Common myeloid progenitor, CD34-positive (primary cell): Measurements from ENCODE around the gene ZNF534.

Experiments used
- CTCF ChIA-PET: fragments of 350-600 bp; sonication (Branson Sonifier 250); formaldehyde crosslinking; loops from one replicate; lab custom pipeline; 2021; ENCODE audit warnings: antibody characterized with exemption; lab: Charles Lee
- POLR2A ChIA-PET: fragments of 350-600 bp; sonication (Branson Sonifier 250); formaldehyde crosslinking; loops from one replicate; lab custom pipeline; 2021; ENCODE audit warnings: antibody characterized with exemption; lab: Charles Lee
- DNase-seq, 3 donors: peaks; one replicate each; pipeline versions ENCODE4 v3.0.0 to v3.0.0-alpha.2; 2013
- H3K27ac ChIP-seq, 2 experiments: 1 replicate in 1 of 2; 2 replicates in 1 of 2; pipeline ENCODE4 v1.7.0; 2013; ENCODE audit warnings: inconsistent platforms in 2 of 2, low read length in 2 of 2, mild to moderate bottlenecking in 2 of 2, low read depth in 1 of 2, moderate library complexity in 1 of 2; ENCODE audit not compliant: severe bottlenecking in 2 of 2, insufficient read depth in 1 of 2, poor library complexity in 1 of 2
- H3K27me3 ChIP-seq, 5 experiments: replicated peaks in 2 of 5; 1 replicate in 3 of 5; 2 replicates in 2 of 5; pipeline versions ENCODE4 v1.6.1 to v1.7.0; 2013; ENCODE audit warnings: low read length in 4 of 5, mild to moderate bottlenecking in 2 of 5, moderate library complexity in 2 of 5, inconsistent platforms in 1 of 5; ENCODE audit not compliant: insufficient read depth in 5 of 5, control insufficient read depth in 4 of 5
- H3K36me3 ChIP-seq, 4 experiments: 1 replicate in 2 of 4; 2 replicates in 2 of 4; pipeline versions ENCODE4 v1.6.1 to v1.7.0; 2013; ENCODE audit warnings: low read length in 3 of 4, control low read depth in 1 of 4, mild to moderate bottlenecking in 1 of 4; ENCODE audit not compliant: control insufficient read depth in 4 of 4, insufficient read depth in 4 of 4
- H3K4me1 ChIP-seq, 4 experiments: 1 replicate in 3 of 4; 2 replicates in 1 of 4; pipeline versions ENCODE4 v1.6.1 to v1.7.1; 2013; ENCODE audit warnings: low read length in 3 of 4, mild to moderate bottlenecking in 3 of 4, control low read depth in 1 of 4, inconsistent platforms in 1 of 4, moderate library complexity in 1 of 4; ENCODE audit not compliant: control insufficient read depth in 4 of 4, insufficient read depth in 4 of 4; ENCODE audit errors: control extremely low read depth in 1 of 4
- H3K4me3 ChIP-seq, 7 experiments: 1 replicate in 4 of 7; 2 replicates in 3 of 7; pipeline versions ENCODE4 v1.5.1 to v1.7.0; 2013; ENCODE audit warnings: mild to moderate bottlenecking in 7 of 7, low read length in 6 of 7, moderate library complexity in 6 of 7, inconsistent platforms in 2 of 7, low read depth in 2 of 7, control low read depth in 1 of 7; ENCODE audit not compliant: insufficient read depth in 4 of 7, control insufficient read depth in 1 of 7; ENCODE audit errors: extremely low read depth in 1 of 7
- H3K9me3 ChIP-seq, 5 experiments: 1 replicate in 4 of 5; 2 replicates in 1 of 5; pipeline versions ENCODE4 v1.6.1 to v1.7.1; 2013; ENCODE audit warnings: low read length in 4 of 5, mild to moderate bottlenecking in 2 of 5, inconsistent platforms in 1 of 5, low read depth in 1 of 5, moderate library complexity in 1 of 5; ENCODE audit not compliant: control insufficient read depth in 4 of 5, insufficient read depth in 2 of 5; ENCODE audit errors: control extremely low read depth in 1 of 5
- WGBS: methylation state at CpG from one replicate; pipeline ENCODE4 v1.1.5; 2013; ENCODE audit not compliant: insufficient coverage; 5-methylcytosine and 5-hydroxymethylcytosine counted together

The ZNF534 gene

DNA sequence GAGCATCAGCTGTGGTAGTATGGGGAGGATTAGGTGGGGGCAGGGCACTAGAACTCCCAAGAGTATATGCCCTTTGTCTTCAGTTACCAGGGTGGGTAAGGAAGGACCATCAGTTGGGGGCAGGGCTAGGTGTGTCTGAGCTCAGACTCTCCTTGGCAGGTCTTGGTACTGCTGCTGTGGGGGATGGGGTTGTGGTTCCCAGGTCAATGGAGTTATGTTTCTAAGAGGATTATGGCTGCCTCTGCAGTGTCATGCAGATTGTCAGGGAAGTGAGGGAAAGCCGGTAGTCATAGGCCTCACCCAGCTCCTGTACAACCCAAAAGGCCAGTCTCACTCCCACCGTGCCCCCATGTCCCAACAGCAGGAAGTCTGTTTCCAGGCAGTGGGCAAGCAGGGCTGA lies 15.6 kb downstream of the ZNF534 start:
- CTCF ChIA-PET = interaction anchor here (0.6 kb wide), 1 partner anchor 159 kb away, joined by 5 read pairs; no protein-coding TSS in a partner anchor
- POLR2A ChIA-PET = no interaction called here
- H3K9me3 ChIP-seq = peaks cover 5 to 57% (median 27%) of the 10 kb centered on the region in 5 experiments
- H3K4me3 ChIP-seq = no peak overlapping the region
- H3K36me3 ChIP-seq = no peaks in the 10 kb centered on the region
- H3K27ac ChIP-seq = no peak overlapping the region
- no peak for DNase-seq
- no peaks in the 10 kb centered on the region for H3K4me1 ChIP-seq
- 70% methylated on average over 2 of the region's 2 CpGs for WGBS
- no peaks in the 10 kb centered on the region for H3K27me3 ChIP-seq

DNA sequence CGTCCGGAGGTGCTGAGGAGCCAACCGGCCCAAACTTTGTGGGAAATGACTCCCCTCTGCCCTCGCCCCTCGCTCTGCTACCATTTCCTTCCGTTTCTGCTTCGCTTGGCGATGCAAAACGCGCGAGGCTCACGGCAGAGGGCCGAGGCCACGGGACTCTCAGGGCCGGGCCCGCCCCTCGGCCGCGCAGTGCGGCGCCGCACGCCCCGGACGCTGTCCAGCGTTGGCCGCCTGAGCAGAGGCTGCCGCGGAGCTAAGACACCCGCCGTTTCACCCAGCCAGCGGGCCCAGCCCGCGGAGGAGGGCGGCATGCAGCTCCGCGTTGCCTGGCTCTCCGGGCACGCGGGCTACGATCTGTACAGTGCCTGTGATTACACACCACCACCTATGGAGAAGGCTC lies 22.3 kb downstream of the ZNF534 start:
- no peak overlapping the region for H3K4me3 ChIP-seq
- ChIA-PET CTCF (interaction anchor here (1.1 kb wide), 1 partner anchor 75 kb away, joined by 3 read pairs; no protein-coding TSS in a partner anchor), POLR2A (no interaction called here)
- peaks cover 0 to 9% (median 7%) of the 10 kb centered on the region in 4 experiments for H3K4me1 ChIP-seq
- DNase-seq = no peak
- 30% methylated on average over 41 of the region's 41 CpGs for WGBS
- H3K36me3 ChIP-seq = peaks cover 0 to 6% (median 2%) of the 10 kb centered on the region in 4 experiments
- H3K27me3 ChIP-seq = peaks cover 0 to 11% (median 0%) of the 10 kb centered on the region in 5 experiments
- no peak overlapping the region for H3K27ac ChIP-seq
- peaks cover 7 to 72% (median 52%) of the 10 kb centered on the region in 5 experiments for H3K9me3 ChIP-seq

DNA sequence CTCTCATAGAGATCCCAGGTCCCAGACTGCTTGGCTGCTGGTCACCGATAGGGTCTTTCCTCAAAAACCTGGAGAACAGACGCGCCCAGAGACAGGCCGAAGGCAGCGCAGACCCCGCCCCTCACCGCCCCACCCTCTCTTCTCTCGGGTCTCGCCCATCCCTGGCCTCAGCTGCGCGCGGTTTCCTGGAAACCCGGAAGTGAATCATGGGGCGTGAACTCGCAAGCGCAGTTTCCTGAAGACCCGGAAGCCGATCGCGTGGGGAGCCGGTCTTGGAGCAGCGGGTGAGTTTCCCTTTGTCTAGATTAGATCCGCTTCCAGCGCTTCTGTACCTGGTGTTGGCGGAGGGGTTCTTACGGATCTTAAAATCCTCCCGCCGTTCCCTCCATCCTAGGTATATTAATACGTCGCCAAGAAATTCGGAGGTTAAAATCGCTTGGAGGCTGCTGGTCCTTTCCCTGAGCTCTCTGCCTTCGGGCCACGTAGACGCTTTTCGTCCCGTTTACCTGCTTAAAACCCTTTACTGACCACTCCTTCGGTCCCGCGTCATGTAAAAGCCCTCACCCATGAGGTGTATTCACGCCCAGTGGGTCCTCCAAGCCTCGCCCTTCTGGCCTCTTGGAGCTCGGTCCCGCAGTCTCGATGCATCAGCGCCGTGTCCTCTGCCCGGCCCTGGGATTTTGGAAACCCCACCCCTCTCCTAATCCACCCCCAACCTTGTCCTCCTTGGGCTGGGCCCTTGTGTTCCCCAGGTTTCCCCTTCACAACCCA lies 24.6 kb downstream of the ZNF534 start, which contains the start of gene ZNF578:
Gene ZNF578 (plus strand): TSS at position 230 of the 771 bp plus-strand sequence. CDS start 48,293 bp downstream, outside the sequence.
- Histone ChIP-seq H3K27me3 (peaks cover 0 to 11% (median 0%) of the 10 kb centered on the region in 5 experiments), H3K36me3 (peaks cover 0 to 25% (median 11%) of the 10 kb centered on the region in 4 experiments), H3K27ac (peak within 1 kb of the TSS in 1 of 2 experiments; percentile 43), H3K4me1 (peaks cover 0 to 9% (median 7%) of the 10 kb centered on the region in 4 experiments), H3K4me3 (peak within 1 kb of the TSS; percentile 47 to 90 (median 74)), H3K9me3 (peaks cover 7 to 79% (median 58%) of the 10 kb centered on the region in 5 experiments)
- ChIA-PET POLR2A (no interaction called here), CTCF (interaction anchor here (0.6 kb wide), 1 partner anchor 52 kb away, joined by 3 read pairs; no protein-coding TSS in a partner anchor)
- DNase-seq = peak; percentile 90 to 96 (median 93)
- WGBS = 1% methylated on average over 43 of the region's 48 CpGs

DNA sequence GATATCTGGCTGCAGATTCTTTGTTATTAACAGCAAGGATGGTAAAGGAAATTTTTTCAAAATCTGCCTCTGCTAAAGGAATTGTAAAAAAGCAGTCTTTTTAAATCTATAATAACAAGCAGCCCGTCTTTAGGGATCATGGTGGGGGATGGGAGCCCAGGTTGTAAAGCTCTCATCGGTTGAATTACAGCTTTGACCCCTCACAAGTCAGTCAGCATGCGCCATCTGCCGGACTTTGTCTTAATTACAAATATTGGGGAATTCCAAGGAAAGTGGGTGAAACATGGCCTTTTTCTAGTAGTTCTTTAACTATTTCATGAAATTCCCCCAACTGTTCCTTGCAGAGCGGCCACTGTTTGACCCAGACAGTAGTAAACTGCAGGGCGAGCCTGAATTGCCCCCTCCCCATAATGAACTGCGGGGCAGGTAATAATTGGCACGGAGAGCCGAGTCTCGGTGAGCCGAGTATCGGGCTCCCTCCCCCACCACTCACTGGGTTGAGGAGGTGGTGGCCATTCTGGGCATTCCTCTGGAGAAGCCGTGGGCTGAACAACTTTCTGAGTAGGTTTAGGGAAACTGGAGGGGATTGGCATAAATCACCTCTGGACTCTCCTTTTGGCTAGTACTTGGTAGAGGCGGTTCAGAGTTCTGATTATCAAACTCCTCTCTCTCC lies 36.0 kb downstream of the ZNF534 start:
- no peaks in the 10 kb centered on the region for H3K27me3 ChIP-seq
- no peaks in the 10 kb centered on the region for H3K4me1 ChIP-seq
- peak in 1 of 3 donors; percentile 12 for DNase-seq
- no peak overlapping the region for H3K27ac ChIP-seq
- H3K9me3 ChIP-seq = peaks cover 11 to 86% (median 41%) of the 10 kb centered on the region in 5 experiments
- POLR2A ChIA-PET = no interaction called here
- peaks cover 0 to 5% (median 0%) of the 10 kb centered on the region in 4 experiments for H3K36me3 ChIP-seq
- 100% methylated on average over 1 of the region's 14 CpGs for WGBS
- CTCF ChIA-PET = no interaction called here
- H3K4me3 ChIP-seq = no peak overlapping the region

DNA sequence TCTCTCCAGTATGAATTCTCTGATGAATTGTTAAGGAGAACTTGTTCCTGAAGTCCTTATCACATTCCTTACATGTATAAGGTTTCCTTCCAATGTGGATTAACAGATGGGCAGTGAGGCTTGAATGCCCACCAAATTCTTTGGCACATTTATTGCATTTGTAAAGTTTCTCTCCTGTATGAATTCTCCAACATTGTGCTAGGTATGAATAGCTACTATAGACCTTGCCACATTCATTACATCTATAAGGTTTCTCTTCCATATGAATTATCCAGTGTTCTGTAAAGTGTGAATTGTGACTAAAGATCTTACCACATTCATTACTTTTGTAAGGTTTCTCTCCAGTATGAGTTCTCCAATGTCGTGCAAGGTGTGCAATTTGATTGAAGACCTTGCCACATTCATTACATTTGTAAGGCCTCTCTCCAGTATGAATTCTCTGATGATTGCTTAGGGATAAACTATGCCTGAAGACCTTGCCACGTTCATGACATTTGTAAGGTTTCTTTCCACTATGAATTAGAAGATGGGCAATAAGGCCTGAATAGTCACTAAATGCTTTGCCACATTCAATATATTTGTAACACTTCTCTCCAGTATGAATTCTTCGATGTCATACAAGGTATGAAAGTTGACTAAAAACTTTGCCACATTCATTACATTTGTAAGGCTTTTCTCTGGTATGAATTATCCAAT lies 44.9 kb downstream of the ZNF534 start:
- Histone ChIP-seq H3K27ac (no peak overlapping the region), H3K9me3 (peaks cover 21 to 92% (median 56%) of the 10 kb centered on the region in 5 experiments), H3K27me3 (no peaks in the 10 kb centered on the region), H3K4me1 (no peaks in the 10 kb centered on the region), H3K36me3 (no peaks in the 10 kb centered on the region), H3K4me3 (no peak overlapping the region)
- WGBS = no CpG with 5 or more reads among the region's 3 CpGs
- POLR2A ChIA-PET = no interaction called here
- CTCF ChIA-PET = no interaction called here
- DNase-seq = no peak

DNA sequence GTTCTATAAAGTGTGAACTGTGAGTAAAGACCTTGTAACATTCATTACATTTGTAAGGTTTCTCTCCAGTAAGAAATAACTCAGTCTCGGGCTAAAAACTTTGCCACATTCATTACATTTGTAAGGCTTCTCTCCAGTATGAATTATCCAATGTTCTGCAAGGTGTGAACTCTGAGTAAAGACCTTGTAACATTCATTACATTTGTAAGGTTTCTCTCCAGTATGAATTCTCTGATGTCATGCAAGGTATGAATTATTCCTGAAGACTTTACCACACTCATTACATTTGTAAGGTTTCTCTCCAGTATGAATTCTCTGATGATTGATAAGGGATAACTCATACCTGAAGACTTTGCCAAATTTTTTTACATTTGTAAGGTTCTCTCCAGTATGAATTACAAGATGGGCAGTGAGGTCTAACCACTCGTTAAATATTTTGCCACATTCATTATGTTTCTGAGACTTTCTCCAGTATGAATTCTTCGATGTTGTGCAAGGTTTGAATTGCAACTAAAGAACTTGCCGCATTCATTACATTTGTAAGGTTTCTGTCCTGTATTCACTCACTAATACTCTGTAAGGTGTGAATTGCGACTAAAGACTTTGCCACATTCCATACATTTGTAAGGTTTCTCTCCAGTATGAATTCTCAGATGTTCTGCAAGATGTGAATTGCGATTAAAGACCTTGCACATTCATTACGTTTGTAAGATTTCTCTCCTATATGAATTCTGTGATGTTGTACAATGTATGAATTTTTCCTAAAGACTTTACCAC lies 45.6 kb downstream of the ZNF534 start:
- Histone ChIP-seq H3K9me3 (peaks cover 21 to 88% (median 54%) of the 10 kb centered on the region in 5 experiments), H3K4me1 (no peaks in the 10 kb centered on the region), H3K27me3 (no peaks in the 10 kb centered on the region), H3K36me3 (no peaks in the 10 kb centered on the region), H3K4me3 (no peak overlapping the region), H3K27ac (no peak overlapping the region)
- DNase-seq = no peak
- ChIA-PET CTCF (no interaction called here), POLR2A (no interaction called here)
- WGBS = 100% methylated on average over 2 of the region's 7 CpGs
